Midbrain (tissue), 1 donor: ENCODE measurements around the gene C11orf65.

Experiments
- DNase-seq: peaks from one replicate; lab custom pipeline; 2025; lab: John Stamatoyannopoulos, UW

Gene C11orf65

GRCh38 chr11:108368134-108368533 lies 99.2 kb downstream of the C11orf65 start:
- peak; percentile 5 for DNase-seq

- DNase-seq = no peak
These were observed 103.2 kb downstream of the C11orf65 start for GRCh38 chr11:108364159-108364558.

DNA sequence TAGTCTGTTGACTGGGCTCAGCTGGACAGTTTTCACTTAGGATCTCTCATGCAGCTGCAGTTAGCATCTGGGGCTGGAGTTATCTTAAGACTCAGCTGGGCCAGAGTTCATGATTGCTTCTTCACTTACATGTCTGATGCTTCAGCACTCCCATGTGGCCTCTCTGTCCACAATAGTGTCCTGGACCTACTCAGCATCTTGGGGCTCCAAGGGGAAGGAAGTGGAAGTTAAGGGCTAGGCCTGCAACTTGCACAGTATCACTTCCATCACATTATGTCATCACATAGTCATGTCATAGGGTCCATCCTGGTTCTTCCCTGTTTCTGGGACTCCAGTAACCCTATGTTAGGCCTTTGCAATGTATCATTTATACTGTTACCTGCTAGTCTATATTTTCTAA lies 115.9 kb downstream of the C11orf65 start:
- no peak for DNase-seq

DNA sequence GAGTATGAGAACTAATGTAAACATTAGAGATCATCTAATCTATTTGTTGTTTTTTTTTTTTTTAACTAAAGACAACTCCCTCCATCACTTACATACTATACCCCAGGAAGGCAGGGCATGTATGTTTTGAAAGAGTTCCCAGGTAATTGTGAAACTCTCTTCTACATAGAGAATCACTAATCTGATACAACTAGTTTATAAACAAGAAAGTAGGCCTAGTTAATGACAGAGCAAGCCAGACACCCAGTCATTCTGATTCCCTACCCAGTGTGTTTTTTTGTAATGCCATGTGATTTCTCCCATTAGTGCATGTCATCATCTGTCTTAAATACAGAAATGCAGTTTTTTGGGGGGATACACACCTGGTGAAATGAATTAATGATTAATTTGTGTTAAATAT lies 120.9 kb downstream of the C11orf65 start:
- DNase-seq = no peak

GRCh38 chr11:108345767-108346166 lies 121.6 kb downstream of the C11orf65 start:
- DNase-seq = no peak

- DNase-seq = no peak
These were observed 123.6 kb downstream of the C11orf65 start for GRCh38 chr11:108343714-108344113.

- DNase-seq = no peak
These were observed 125.7 kb downstream of the C11orf65 start for GRCh38 chr11:108341654-108342053.

- DNase-seq = no peak
These were observed 126.4 kb downstream of the C11orf65 start for GRCh38 chr11:108340973-108341372.

- no peak for DNase-seq
These were observed 128.6 kb downstream of the C11orf65 start for GRCh38 chr11:108338750-108339149.

DNA sequence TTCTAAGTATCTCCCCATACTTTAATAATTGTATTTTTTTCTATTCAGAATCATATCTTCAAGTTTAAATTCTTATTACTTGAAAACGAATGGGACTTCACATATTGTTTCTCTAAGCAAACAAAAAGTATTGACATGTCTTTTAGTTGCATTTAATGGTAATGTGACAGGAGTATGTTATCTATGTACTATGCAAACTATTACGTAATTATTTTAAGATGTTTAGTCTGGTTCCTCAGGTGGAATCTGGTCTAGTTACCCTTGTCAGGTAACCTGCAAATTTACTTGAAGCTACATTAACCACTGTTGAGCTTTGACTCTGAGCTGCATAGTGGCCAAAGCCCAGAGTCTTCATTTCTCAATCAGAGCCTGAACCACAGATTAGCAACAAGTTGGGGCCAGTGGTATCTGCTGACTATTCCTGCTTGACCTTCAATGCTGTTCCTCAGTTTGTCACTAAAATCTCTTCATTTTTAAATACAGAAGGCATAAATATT lies 133.9 kb downstream of the C11orf65 start:
- no peak for DNase-seq
